ENCODE measurements around the gene FOCAD. TPM values are rescaled to one million over a fixed set of nuclear protein-coding genes. Genes with fewer than 3 reads are reported as not detected.

FOCAD gene
- total and polyA plus RNA-seq, 2 of the 8 experiments (the other 6 are each of a cell fraction or from before 2014, with no cell fraction given): 22.0 to 38.4 TPM

GRCh38 chr9:20694248-20694647 is 10.2 kb downstream of the FOCAD start:
- H3K4me3 ChIP-seq (ENCODE audit: extremely low read depth in 1 of 4, insufficient read depth in 2 of 4, low read depth in 3 of 4, low read length in 4 of 4): no peak overlapping the region

More at GRCh38 chr9:20694248-20694647, 10.2 kb downstream of the FOCAD start:
- H4K8ac ChIP-seq (ENCODE audit: extremely low read depth, insufficient read depth, low read length): no peak overlapping the region
- no peak overlapping the region for H3K4me2 ChIP-seq (ENCODE audit: insufficient read depth in 1 of 2, low read depth in 2 of 2, low read length in 2 of 2)
- H4K5ac ChIP-seq (ENCODE audit: insufficient read length, low read depth, low read length): no peak overlapping the region
- H2BK12ac ChIP-seq (ENCODE audit: low read depth, low read length): no peak overlapping the region
- H2BK20ac ChIP-seq (ENCODE audit: low read length): no peak overlapping the region
- H2BK15ac ChIP-seq (ENCODE audit: low read length): no peak overlapping the region
- H3K23me2 ChIP-seq (ENCODE audit: low read depth, low read length): no peaks in the 10 kb centered on the region
- H3K56ac ChIP-seq (replicated peaks; ENCODE audit: insufficient read length, low read depth, low read length): no peak overlapping the region
- no peak overlapping the region for H3K4ac ChIP-seq (replicated peaks; ENCODE audit: insufficient read length, low read depth, low read length)
- POLR2A ChIA-PET (ENCODE audit: partially characterized antibody): interaction anchor here (1.2 to 1.4 kb wide), 2 partner anchors 10 to 22 kb away, joined by 3 to 4 read pairs; partner anchors contain the start of gene FOCAD
- H3K79me2 ChIP-seq (ENCODE audit: control insufficient read depth in 1 of 2, insufficient read depth in 2 of 2, low read length in 2 of 2): peaks cover 0 to 31% of the 10 kb centered on the region in 2 experiments; a peak in 2 of 4 replicates
- no peak for TF ChIP-seq EGR1 (IDR thresholded peaks at IDR 0.05; ENCODE audit: borderline replicate concordance, low read depth, low read length)
- no peak for TF ChIP-seq CHD2 (IDR thresholded peaks at IDR 0.05; ENCODE audit: low read length)
- TF ChIP-seq KDM1A (IDR thresholded peaks at IDR 0.05; ENCODE audit: borderline replicate concordance, low read length): no peak
- no peak for TF ChIP-seq SIN3A (conservative IDR thresholded peaks at IDR 0.05 in 1 of 2, IDR thresholded peaks at IDR 0.05 in 1 of 2; ENCODE audit: low read depth in 1 of 2, low read length in 2 of 2)
- TF ChIP-seq ATF3 (IDR thresholded peaks at IDR 0.05; ENCODE audit: insufficient read depth, low read depth, low read length): no peak
- TF ChIP-seq CREB1 (IDR thresholded peaks at IDR 0.05): no peak
- no peak for TF ChIP-seq ZNF274 (IDR thresholded peaks at IDR 0.05; ENCODE audit: borderline replicate concordance, extremely low read depth, low read length)
- TF ChIP-seq CBX8 (IDR thresholded peaks at IDR 0.05; ENCODE audit: borderline replicate concordance, low read depth, low read length): no peak
- TF ChIP-seq HDAC2 (IDR thresholded peaks at IDR 0.05; ENCODE audit: borderline replicate concordance in 1 of 2, low read depth in 2 of 2, low read length in 2 of 2): no peak
- TF ChIP-seq RXRA (IDR thresholded peaks at IDR 0.05; ENCODE audit: insufficient read depth, low read depth, low read length): no peak
- TF ChIP-seq SP1 (IDR thresholded peaks at IDR 0.05; ENCODE audit: low read depth, low read length): no peak
- H3K79me1 ChIP-seq (ENCODE audit: low read depth, low read length): no peaks in the 10 kb centered on the region
- H2AK5ac ChIP-seq (ENCODE audit: low read depth, low read length): no peak overlapping the region
- no peaks in the 10 kb centered on the region for H3K9me3 ChIP-seq (ENCODE audit: insufficient read depth in 2 of 2, low read depth in 1 of 2, low read length in 1 of 2)
- DNase-seq (ENCODE audit: low read depth in 1 of 2, low spot score in 2 of 2) (no peak), FAIRE-seq (no peak)
- no peak overlapping the region for H3K18ac ChIP-seq (ENCODE audit: extremely low read depth, low read length)
- no peak overlapping the region for H2BK120ac ChIP-seq (replicated peaks; ENCODE audit: low read depth, low read length)
- H3K9ac ChIP-seq (replicated peaks in 1 of 4; ENCODE audit: extremely low read depth in 1 of 4, low read depth in 3 of 4, low read length in 3 of 4): no peak overlapping the region
- no peak overlapping the region for H2AFZ ChIP-seq (ENCODE audit: low read length)
- no peak overlapping the region for H4K91ac ChIP-seq (replicated peaks; ENCODE audit: insufficient read length, low read length)
- H3K14ac ChIP-seq (ENCODE audit: insufficient read length): no peak overlapping the region
- no peak overlapping the region for H2BK5ac ChIP-seq (ENCODE audit: low read depth, low read length)
- H3K27ac ChIP-seq (ENCODE audit: low read depth, low read length): no peak overlapping the region
- no peaks in the 10 kb centered on the region for H3K27me3 ChIP-seq (replicated peaks in 1 of 4; ENCODE audit: control insufficient read depth in 3 of 4, extremely low read depth in 1 of 4, insufficient read depth in 3 of 4, low read length in 3 of 4)
- H3K4me1 ChIP-seq (replicated peaks in 1 of 4; ENCODE audit: control insufficient read depth in 3 of 4, insufficient read depth in 4 of 4, low read length in 3 of 4): peaks cover 0 to 6% (median 0%) of the 10 kb centered on the region in 4 experiments; a peak in 1 of 7 replicates
- CTCF ChIA-PET (ENCODE audit: partially characterized antibody): interaction anchor here (0.6 to 1.5 kb wide), 2 partner anchors 10 to 78 kb away, joined by 3 read pairs; partner anchors contain the start of gene FOCAD
- H3K23ac ChIP-seq (ENCODE audit: insufficient read length): no peak overlapping the region
- H4K20me1 ChIP-seq (replicated peaks in 1 of 2; ENCODE audit: control insufficient read depth in 1 of 2, insufficient read depth in 2 of 2, low read length in 2 of 2): peaks cover 0 to 8% of the 10 kb centered on the region in 2 experiments
- H3K36me3 ChIP-seq (ENCODE audit: control insufficient read depth in 2 of 4, insufficient read depth in 4 of 4, low read length in 3 of 4): no peaks in the 10 kb centered on the region

Data from H1 (cell line).